Ovary (tissue), 9 donors: ENCODE results near the gene LRMDA. TPM values are rescaled to one million over a fixed set of nuclear protein-coding genes. Genes with fewer than 3 reads are reported as not detected.

Source experiments
- DNase-seq, 5 donors: peaks; one replicate each; pipeline ENCODE4 v3.0.0-alpha.2; 2019 to 2020
- H3K27ac ChIP-seq, 2 donors: fragments of 200-600 bp; one replicate each; pipeline versions ENCODE4 v1.5.1 to v1.8.0; 2019 to 2022
- H3K27me3 ChIP-seq: fragments of 200-600 bp; one replicate; pipeline ENCODE4 v1.8.0; 2022
- H3K36me3 ChIP-seq: fragments of 200-600 bp; sonication (generic); one replicate; pipeline ENCODE4 v1.5.1; 2019
- H3K4me1 ChIP-seq: one replicate; pipeline ENCODE4 v1.8.1; 2013; ENCODE audit warnings: mild to moderate bottlenecking, moderate library complexity; ENCODE audit not compliant: insufficient read depth
- H3K4me3 ChIP-seq: fragments of 200-600 bp; sonication (generic); one replicate; pipeline ENCODE4 v1.5.1; 2017
- H3K9me3 ChIP-seq, 2 donors: fragments of 200-600 bp in 1 of 2; sonication (generic) in 1 of 2; one replicate each; pipeline versions ENCODE4 v1.5.1 to v1.8.1; 2013 to 2019; ENCODE audit warnings: mild to moderate bottlenecking in 1 of 2, moderate library complexity in 1 of 2
- EP300 ChIP-seq: sonication (generic); formaldehyde crosslinking; IDR thresholded peaks from one replicate; pipeline ENCODE4 v1.6.1; 2017; ENCODE audit warnings: antibody characterized with exemption
- POLR2A ChIP-seq: fragments of 450-650 bp; IDR thresholded peaks from one replicate; pipeline ENCODE4 v1.6.1; 2017; ENCODE audit warnings: antibody characterized with exemption, mild to moderate bottlenecking, moderate library complexity
- WGBS, 3 donors: extraction: QIAGEN DNeasy Blood & Tissue Kit in 1 of 3; methylation state at CpG; one replicate each; pipeline versions ENCODE4 v1.1.5 to v1.1.7; 2013 to 2017; 5-methylcytosine and 5-hydroxymethylcytosine counted together
- intact Hi-C, 4 donors: fragments of 100-400 bp; cut with DNase I; formaldehyde crosslinking; loops; one replicate each; pipeline versions ENCODE4 v1.11.0 to v1.15.1; 2022 to 2023
- polyA plus RNA-seq, 2 donors: library from polyadenylated mRNA; stranded (reverse); fragments of 200-250 nt in 1 of 2; fragments of 350-450 nt in 1 of 2; fragmentation: Illumina TruSeq in 1 of 2; extraction: RNeasy Lipid Tissue Mini Kit (QIAGEN cat#74804) in 1 of 2; gene quantifications; one replicate each; pipeline ENCODE4 v1.2.3, GENCODE V29; 2013 to 2014
- total RNA-seq, 7 donors: library from RNA; depleted of rRNA in 2 of 7; stranded (reverse); fragments of >200 nt in 2 of 7; fragmentation: NEBNext Ultra II Directional in 3 of 7; extraction: Animal tissue kit (Norgen Biotek cat#: 25700) in 3 of 7; gene quantifications; one replicate each; pipeline versions ENCODE4 v1.1.0 to v1.2.4, GENCODE V29; 2016 to 2023
- TF ChIP-seq, protein P1 (sequence below), 3 donors: fragments of 450-650 bp in 2 of 3; fragments of 200-600 bp in 1 of 3; IDR thresholded peaks; one replicate each; pipeline versions ENCODE4 v1.5.1 to v1.8.0; 2016 to 2022; ENCODE audit warnings: antibody characterized with exemption in 3 of 3, mild to moderate bottlenecking in 1 of 3
- donor health status: DM: no; HTN: no; CAD: no; lungs with moderate emphysema.
- donor health status: DM: no; HTN: no; CAD: no.
- donor health status: Bipolar disorder and iron deficiency.
- donor health status: DM: yes; HTN: yes; CAD: no.
- donor health status: DM: no; HTN: no; CAD: no.
- donor health status: DM: yes; HTN: yes; CAD: no.

Gene LRMDA
- total and polyA plus RNA-seq, 9 donors: 14.8 to 30.7 (median 22.9) TPM

DNA sequence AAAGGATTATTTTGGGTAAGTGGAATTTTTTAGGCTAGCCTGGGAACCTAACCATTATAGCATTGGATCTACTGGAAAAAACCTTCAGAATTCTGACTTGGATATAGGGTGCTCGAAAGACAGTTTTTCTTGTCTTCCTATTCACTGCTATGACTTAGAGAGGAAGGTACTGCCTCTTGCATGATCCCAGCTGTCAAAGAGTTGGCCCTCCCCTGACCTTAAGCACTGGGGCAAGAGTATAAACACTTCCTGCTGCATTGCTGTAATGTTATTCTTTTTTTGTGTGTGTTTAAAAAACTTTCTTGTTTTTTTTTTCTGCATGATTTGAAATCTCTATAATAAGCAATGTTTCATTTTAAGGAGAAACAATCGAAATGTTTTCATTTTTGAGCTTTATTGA, 113.0 kb downstream of the LRMDA start:
- H3K36me3 ChIP-seq: no peaks in the 10 kb centered on the region
- no peak overlapping the region for H3K4me3 ChIP-seq
- TF ChIP-seq, protein P1, sequence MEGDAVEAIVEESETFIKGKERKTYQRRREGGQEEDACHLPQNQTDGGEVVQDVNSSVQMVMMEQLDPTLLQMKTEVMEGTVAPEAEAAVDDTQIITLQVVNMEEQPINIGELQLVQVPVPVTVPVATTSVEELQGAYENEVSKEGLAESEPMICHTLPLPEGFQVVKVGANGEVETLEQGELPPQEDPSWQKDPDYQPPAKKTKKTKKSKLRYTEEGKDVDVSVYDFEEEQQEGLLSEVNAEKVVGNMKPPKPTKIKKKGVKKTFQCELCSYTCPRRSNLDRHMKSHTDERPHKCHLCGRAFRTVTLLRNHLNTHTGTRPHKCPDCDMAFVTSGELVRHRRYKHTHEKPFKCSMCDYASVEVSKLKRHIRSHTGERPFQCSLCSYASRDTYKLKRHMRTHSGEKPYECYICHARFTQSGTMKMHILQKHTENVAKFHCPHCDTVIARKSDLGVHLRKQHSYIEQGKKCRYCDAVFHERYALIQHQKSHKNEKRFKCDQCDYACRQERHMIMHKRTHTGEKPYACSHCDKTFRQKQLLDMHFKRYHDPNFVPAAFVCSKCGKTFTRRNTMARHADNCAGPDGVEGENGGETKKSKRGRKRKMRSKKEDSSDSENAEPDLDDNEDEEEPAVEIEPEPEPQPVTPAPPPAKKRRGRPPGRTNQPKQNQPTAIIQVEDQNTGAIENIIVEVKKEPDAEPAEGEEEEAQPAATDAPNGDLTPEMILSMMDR (IDR thresholded peaks at IDR 0.05): no peak
- TF ChIP-seq EP300 (no peak), POLR2A (no peak)
- H3K27ac ChIP-seq: no peak overlapping the region
- no peak for DNase-seq
- H3K4me1 ChIP-seq: peaks cover 12% of the 10 kb centered on the region
- WGBS, 3 donors: 40 to 50% (median 48%) methylated on average over 2 of the region's 2 CpGs
- H3K9me3 ChIP-seq: no peaks in the 10 kb centered on the region
- intact Hi-C loops: no loop called here
- no peaks in the 10 kb centered on the region for H3K27me3 ChIP-seq

DNA sequence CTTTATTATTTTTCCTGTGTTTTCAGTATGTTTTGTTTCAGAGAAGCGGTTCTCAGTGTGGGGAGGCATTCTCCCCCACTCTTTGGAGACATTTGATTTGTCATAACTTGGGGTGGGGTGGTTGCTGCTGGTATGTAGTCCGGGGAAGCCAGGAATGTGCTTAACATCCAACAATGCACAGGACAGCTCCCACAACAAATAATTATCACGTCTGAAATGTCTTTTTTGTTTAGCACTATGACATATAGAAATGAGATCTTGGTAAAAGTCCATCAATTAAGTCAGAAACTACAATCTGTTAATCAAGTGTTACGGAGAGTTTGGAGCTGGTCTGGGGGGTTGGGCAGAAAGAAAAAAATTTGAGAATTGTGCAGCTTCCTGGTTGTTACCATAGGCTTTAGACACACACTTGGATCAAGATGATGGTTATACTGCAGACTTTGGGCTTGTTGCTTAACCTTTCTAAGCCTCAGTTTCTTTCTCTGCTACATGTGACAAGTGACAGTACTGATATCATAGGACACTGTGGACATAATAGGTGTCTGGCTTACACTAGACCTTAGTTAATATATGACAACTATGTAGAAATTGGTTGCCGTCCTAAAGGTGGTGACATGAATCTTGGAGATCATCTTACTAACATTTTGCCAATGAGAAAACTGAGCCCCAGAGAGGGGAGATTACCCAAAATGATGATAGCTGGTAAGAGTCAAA, 113.7 kb downstream of the LRMDA start:
- Histone ChIP-seq H3K27ac (no peak overlapping the region), H3K36me3 (no peaks in the 10 kb centered on the region), H3K9me3 (no peaks in the 10 kb centered on the region), H3K27me3 (no peaks in the 10 kb centered on the region), H3K4me3 (no peak overlapping the region), H3K4me1 (peaks cover 12% of the 10 kb centered on the region)
- no peak for DNase-seq
- intact Hi-C loops: no loop called here
- WGBS, 3 donors: 41 to 53% (median 42%) methylated on average over 5 of the region's 5 CpGs
- no peak for TF ChIP-seq EP300
- TF ChIP-seq POLR2A: no peak
- TF ChIP-seq, protein P1 (IDR thresholded peaks at IDR 0.05): no peak

DNA sequence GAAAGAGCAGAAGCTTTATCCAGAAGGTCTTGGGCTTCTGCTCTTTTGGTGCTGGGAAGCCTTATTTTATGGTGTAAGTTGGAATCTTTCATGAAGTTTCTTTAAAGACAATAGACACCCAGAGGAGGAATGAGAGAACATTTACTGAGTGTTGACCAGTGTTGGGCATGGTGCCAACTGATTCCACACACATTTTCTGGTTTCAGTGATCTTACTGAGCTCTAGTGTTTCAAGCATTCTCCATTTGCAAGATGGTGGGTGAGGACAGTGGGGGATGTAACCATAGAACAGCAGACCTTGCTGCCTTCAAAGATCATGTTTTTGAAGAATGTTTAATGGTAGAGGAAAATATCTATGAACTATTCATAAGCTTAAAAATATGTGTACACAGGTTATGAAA, 114.6 kb downstream of the LRMDA start:
- H3K4me3 ChIP-seq: no peak overlapping the region
- no peak overlapping the region for H3K27ac ChIP-seq
- no peaks in the 10 kb centered on the region for H3K36me3 ChIP-seq
- no peaks in the 10 kb centered on the region for H3K9me3 ChIP-seq
- TF ChIP-seq POLR2A: no peak
- TF ChIP-seq EP300: no peak
- TF ChIP-seq, protein P1 (IDR thresholded peaks at IDR 0.05): no peak
- intact Hi-C loops: no loop called here
- no peaks in the 10 kb centered on the region for H3K27me3 ChIP-seq
- H3K4me1 ChIP-seq: peaks cover 12% of the 10 kb centered on the region
- peak in 1 of 5 donors; percentile 33 for DNase-seq

DNA sequence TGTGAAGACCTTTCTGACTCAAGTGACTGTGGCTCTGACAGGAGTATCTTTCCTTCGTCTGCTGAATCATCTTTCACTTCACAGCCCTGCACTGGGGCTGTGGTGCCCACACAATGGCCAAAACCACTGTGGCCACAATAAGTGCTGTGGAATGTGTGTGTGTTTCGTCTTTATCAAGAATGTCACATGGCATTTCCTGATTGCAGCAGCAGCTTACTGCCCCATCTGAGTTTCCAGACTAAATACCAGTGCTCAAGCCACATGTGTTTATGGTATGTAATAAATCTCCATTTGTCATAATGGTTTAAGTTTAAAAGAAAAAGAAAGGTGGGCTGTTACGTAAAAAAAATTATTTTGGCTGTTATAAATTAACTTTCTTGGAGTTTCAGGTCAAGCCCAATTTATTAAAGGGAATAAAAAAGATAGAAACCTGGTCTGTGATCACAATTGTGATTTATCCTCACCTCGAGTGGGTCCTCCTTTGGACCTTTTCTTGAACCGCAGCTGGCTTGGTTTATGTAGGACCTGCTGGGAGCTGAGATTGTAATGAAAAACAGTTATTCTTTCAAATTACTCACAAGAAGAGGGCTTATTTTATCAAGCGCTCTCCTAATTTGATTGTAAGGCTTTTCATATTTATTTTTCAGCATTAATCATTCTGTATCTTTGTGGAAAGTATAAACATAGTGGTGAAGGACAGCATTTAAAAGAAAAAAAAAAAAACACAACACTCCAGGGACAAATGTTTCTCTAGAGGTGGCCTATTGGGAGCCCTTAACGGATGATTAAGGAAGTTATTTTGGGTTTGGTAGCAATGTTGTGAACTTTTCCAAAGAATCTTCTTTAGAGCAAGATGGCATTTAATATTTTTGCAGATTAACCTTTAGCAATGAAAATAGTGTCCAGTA, 116.2 kb downstream of the LRMDA start:
- Histone ChIP-seq H3K27me3 (no peaks in the 10 kb centered on the region), H3K4me1 (peaks cover 12% of the 10 kb centered on the region), H3K9me3 (no peaks in the 10 kb centered on the region), H3K27ac (peak overlapping the region in 1 of 2 donors; percentile 1), H3K4me3 (no peak overlapping the region), H3K36me3 (no peaks in the 10 kb centered on the region)
- intact Hi-C loops: no loop called here
- TF ChIP-seq, protein P1 (IDR thresholded peaks at IDR 0.05): no peak
- DNase-seq: no peak
- 37 to 53% (median 44%) methylated on average over 7 of the region's 7 CpGs for WGBS, 3 donors
